HG02798 (cell line): ENCODE measurements around the gene MUTYH.
"Not testable (repeated sequence)": the region's sequence is repeated elsewhere in the genome, so short reads cannot be mapped to it uniquely, and the experiment has no call there.

Source experiments
- ATAC-seq: cut with Tn5 transposase; IDR thresholded peaks from one replicate; pipeline ENCODE4 v1.9.1; 2021; ENCODE audit warnings: mild to moderate bottlenecking; ENCODE audit not compliant: unreplicated experiment, poor library complexity

The MUTYH gene

GRCh38 chr1:45284858-45285257, 55.4 kb downstream of the MUTYH start:
- ATAC-seq: not testable (repeated sequence)

- no peak for ATAC-seq
Observed at GRCh38 chr1:45282351-45282750, 57.9 kb downstream of the MUTYH start.
